ENCODE results near the gene IL17D.
"Not testable (repeated sequence)": the region's sequence is repeated elsewhere in the genome, so short reads cannot be mapped to it uniquely, and the experiment has no call there.

DNA sequence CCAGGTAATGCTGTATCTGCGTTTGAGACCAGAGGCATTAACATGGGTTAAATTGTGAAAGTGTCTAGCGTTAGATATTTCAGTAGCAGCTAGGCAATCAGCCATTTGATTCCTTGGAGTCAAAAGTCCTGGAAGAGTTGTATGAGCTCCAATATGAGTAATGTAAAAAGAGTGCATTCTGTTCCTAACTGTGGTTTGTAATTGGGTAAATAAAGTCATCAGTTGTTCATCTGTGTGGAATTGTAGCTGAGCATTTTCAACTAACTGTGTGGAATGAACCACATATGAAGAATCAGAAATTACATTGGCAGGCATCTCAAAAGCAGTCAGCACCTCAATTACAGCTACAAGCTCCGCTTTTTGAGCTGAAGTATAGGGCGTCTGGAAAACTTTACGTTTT is 22.0 kb upstream of the IL17D start:
- not testable (repeated sequence) for TF ChIP-seq CTCF (IDR thresholded peaks at IDR 0.05); ZFX (IDR thresholded peaks at IDR 0.05; ENCODE audit: borderline replicate concordance)

Data from 22Rv1 (cell line).